Left renal cortex interstitium (tissue), 4 donors: ENCODE measurements around the gene PTPRB. TPM values are rescaled to one million over a fixed set of nuclear protein-coding genes. Genes with fewer than 3 reads are reported as not detected.
"Not testable (repeated sequence)": the region's sequence is repeated elsewhere in the genome, so short reads cannot be mapped to it uniquely, and the experiment has no call there.

Experiments used
- DNase-seq, 4 donors: peaks; one replicate each; pipeline ENCODE4 v3.0.0-alpha.2; 2013; ENCODE audit warnings: low read depth in 4 of 4, low spot score in 2 of 4, missing footprints in 1 of 4
- polyA plus RNA-seq, 4 donors: library from polyadenylated mRNA; unstranded; fragments of 120-200 nt; gene quantifications; one replicate each; pipeline ENCODE4 v1.2.1, GENCODE V29; 2013; ENCODE audit not compliant: insufficient read length in 4 of 4

PTPRB gene
- polyA plus RNA-seq, 4 donors = 15.9 to 21.4 (median 17.8) TPM

GRCh38 chr12:70553391-70553859, 83.8 kb downstream of the PTPRB start:
- no peak for DNase-seq

DNA sequence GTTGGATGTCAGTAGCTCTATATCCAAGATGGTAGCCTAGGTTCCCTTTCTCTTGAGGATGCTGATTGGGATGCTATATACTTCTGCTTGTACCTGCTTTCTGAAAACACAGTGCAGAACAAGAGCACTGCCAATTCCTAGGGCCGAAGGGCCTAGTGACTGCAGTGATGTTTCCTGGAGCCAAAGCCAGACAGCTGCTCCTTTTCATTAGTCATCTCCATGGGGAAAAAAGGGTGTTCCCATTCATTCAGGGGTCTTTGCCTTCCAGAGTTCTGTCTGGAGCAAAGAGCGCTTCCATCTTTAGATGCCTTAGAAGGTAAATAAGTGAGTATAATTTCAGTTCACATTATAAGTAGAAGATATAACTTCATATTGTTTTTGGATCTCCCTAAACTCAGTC, 85.5 kb downstream of the PTPRB start:
- DNase-seq = no peak

GRCh38 chr12:70550180-70550577, 87.0 kb downstream of the PTPRB start:
- DNase-seq = no peak

DNA sequence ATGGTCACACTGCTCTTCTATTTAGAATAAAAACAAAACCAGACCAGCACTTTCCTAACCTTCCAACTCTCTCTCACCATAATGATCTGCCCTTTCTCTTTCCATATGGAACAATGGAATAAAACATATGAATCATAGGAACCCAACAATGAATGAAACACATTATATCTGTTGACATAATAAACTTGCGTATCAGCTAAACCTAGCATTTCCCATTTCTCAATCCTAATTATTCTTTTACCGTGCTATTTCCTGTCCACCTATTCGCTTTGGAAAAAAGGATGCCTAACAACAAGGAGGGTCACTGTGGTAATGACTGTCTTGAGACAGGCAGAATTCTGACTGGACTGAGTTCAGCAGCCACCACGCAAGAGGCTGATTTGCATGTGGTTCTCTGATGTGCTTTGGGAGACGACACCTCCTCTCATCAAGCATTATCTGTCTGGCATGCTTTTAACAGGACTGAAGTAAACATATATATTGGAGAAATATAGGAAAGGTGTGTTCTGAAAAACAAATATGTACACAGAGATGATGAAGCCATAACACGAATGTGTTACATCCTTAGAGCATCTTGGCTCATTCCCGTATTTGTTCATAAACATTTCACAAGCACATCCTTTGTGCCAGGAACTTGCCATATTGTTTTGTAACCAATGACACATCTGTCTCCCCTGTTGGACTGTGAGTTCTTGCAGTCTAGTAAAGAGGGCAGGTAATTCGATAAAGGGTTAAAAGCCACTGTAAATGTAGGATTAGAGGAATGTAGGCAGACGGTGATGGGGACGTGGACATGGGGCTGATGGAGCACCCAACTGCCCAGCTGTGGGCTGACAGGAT, 87.7 kb downstream of the PTPRB start:
- DNase-seq = no peak

GRCh38 chr12:70543444-70543843, 93.8 kb downstream of the PTPRB start:
- no peak for DNase-seq

DNA sequence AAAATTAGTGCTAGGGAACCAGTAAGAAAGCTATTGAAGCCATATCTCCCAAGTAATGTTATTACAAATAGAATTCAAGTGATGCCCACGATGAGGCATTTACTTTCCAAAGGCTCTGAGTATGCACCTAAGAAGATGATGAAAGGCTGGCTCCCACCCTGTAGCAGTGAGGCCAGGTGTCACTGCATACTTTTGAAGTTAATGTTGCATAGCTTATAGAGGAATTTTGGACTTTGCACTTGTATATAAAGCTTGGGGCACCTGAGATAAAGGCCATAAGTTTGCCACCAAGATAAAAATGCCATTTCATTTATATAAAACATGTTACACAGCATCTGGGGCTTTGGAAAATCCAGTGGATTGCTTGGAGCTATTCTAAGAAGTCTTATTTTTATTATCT, 96.2 kb downstream of the PTPRB start:
- DNase-seq = no peak

DNA sequence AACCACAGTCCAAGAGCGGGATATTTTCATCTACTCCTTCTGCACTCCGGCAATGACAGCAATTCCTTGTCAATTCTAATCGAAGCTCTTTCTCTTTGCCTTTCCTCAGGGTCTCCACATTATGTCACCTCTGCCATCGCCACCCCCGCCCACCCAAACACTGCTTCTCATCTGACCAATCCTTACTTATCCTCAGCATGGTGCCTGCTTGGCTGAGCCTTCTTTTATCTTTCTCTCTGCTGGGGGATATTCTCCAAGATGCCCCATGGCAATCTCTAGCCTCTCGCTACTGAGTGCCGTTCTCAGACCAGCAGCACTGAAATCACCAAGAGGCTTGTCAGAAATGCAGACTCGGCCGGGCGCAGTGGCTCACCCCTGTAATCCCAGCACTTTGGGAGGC, 100.6 kb downstream of the PTPRB start:
- DNase-seq = no peak

GRCh38 chr12:70535896-70536374, 101.3 kb downstream of the PTPRB start:
- no peak for DNase-seq

DNA sequence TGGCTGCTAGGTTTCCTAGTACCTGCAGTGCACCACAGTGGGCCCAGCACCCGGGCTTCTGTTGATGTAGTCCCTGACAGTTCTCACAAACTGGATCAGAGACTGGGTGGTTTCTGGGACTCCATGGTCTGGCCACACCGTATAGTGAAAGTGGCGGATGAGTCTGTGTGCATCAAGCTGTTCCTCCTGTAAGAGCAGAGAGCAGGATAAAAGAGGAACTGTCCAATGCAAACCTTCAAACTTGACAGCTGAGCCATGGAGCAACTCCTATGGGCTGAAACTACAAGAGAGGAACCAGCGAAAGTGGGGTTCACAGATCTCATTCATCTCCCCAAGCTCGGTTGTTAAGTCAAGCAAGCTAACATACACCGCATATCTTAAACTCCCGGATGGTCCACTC, 102.8 kb downstream of the PTPRB start:
- DNase-seq = no peak

- no peak for DNase-seq
Observed at GRCh38 chr12:70529647-70530046, 107.6 kb downstream of the PTPRB start.

GRCh38 chr12:70520847-70521246, 116.4 kb downstream of the PTPRB start:
- DNase-seq = no peak

DNA sequence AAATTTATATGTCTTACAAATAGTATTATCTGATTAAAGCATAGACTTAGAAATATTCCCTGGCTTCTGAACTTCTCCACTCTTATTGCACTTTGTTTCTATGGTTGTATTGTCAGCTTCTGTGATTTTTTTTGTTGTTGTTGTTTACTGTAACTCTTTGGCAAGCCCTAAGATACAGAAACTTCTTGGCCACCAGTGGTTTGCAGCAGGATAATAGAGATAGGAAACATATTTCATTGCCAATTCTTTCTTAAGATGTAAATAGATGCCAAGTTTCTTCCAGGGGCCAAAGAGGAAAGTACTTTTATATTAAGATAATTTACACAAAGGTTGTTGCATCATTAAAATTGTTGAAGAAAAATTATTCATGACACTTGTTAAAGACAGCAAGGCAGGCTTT, 123.8 kb downstream of the PTPRB start:
- DNase-seq = no peak

DNA sequence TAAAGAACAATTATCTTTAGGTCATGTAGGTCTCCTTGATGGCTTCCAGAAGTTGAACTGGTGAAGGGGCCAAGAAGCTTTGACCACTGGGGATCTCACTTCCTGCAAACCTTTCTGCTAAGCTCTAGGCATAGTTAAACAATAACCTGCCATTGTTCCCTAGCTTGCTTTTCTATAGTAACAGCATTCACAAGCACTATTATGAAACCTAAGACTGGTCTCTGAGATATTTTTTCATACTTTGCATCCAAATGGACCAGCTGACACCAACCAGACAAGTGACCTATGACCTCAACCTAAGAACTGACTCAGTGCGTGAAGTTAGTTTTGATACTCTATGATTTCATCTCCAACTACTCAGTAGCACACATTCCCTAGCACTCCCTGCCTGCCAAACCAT, 129.1 kb downstream of the PTPRB start:
- DNase-seq = no peak

DNA sequence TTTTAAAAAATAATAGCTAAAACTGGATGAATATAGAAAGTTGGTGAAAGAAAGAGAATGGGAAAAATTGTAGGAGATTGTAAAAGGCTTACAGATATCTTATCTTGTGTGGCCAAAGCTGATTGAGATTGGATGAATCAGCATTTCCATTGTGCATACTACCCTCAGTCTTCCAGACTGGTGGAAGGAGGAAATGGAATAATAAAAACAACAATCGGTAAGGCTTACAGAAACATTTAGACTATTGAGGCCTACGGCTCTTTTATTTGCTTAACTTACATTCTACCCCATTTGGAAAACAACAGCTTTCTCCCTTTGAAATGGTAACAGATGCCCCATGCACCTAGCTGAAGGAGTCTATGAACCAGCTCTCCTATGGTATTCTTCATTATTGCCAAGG, 129.8 kb downstream of the PTPRB start:
- DNase-seq = no peak

DNA sequence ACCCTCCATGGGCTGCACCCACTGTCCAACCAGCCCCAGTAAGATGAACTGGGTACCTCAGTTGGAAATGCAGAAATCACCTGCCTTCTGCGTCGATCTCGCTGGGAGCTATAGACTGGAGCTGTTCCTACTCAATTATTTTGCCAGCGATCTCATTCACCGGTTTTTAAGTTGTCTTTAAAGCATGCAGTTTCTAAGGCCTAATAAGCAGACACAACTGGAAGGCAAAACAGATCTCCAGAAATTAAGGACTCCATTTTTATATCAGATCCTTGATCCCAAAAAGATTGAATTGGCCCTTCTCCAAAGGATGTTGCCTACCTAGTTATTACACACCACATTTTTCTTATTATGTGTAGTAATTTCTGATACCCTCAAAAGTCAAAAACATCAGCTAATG, 139.7 kb downstream of the PTPRB start:
- no peak for DNase-seq

DNA sequence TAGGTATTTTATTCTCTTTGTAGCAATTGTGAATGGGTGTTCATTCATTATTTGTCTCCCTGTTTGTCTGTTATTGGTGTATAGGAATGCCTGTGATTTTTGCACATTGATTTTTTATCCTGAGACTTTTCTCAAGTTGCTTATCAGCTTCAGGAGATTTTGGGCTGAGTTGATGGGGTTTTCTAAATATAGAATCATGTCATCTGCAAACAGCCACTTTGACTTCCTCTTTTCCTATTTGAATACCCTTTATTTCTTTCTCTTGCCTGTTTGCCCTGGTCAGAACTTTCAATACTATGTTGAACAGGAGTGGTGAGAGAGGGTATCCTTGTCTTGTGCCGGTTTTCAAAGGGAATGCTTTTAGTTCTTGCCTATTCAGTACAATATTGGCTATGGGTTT, 144.3 kb downstream of the PTPRB start:
- not testable (repeated sequence) for DNase-seq

GRCh38 chr12:70490928-70491327, 146.3 kb downstream of the PTPRB start:
- not testable (repeated sequence) for DNase-seq

GRCh38 chr12:70487440-70487839, 149.8 kb downstream of the PTPRB start:
- DNase-seq = no peak

GRCh38 chr12:70486588-70486987, 150.6 kb downstream of the PTPRB start:
- no peak for DNase-seq

GRCh38 chr12:70485704-70486103, 151.5 kb downstream of the PTPRB start:
- DNase-seq = no peak

GRCh38 chr12:70484464-70484863, 152.8 kb downstream of the PTPRB start:
- no peak for DNase-seq

- no peak for DNase-seq
Observed at GRCh38 chr12:70482764-70483163, 154.5 kb downstream of the PTPRB start.
